HG02885 (cell line): ENCODE measurements around the gene NRG2.

Source experiments
- ATAC-seq: cut with Tn5 transposase; IDR thresholded peaks from one replicate; pipeline ENCODE4 v1.9.1; 2021; ENCODE audit warnings: mild to moderate bottlenecking; ENCODE audit not compliant: unreplicated experiment, poor library complexity

NRG2 gene

GRCh38 chr5:140014751-140015150, 28.3 kb downstream of the NRG2 start:
- no peak for ATAC-seq

- no peak for ATAC-seq
These were observed 29.6 kb downstream of the NRG2 start for GRCh38 chr5:140013536-140013935.

GRCh38 chr5:140012443-140012842, 30.7 kb downstream of the NRG2 start:
- no peak for ATAC-seq

- ATAC-seq: peak; percentile 90
These were observed 31.7 kb downstream of the NRG2 start for GRCh38 chr5:140011297-140011802.

- peak; percentile 10 for ATAC-seq
These were observed 32.3 kb downstream of the NRG2 start for GRCh38 chr5:140010798-140011197.

GRCh38 chr5:140007311-140007710, 35.8 kb downstream of the NRG2 start:
- no peak for ATAC-seq

GRCh38 chr5:140005145-140005591, 37.9 kb downstream of the NRG2 start:
- ATAC-seq: peak; percentile 96

GRCh38 chr5:140004174-140004573, 38.9 kb downstream of the NRG2 start:
- no peak for ATAC-seq

GRCh38 chr5:140003519-140003918, 39.6 kb downstream of the NRG2 start:
- no peak for ATAC-seq

GRCh38 chr5:140000332-140000731, 42.8 kb downstream of the NRG2 start:
- ATAC-seq: no peak

GRCh38 chr5:139998837-139999236, 44.3 kb downstream of the NRG2 start:
- ATAC-seq: no peak

GRCh38 chr5:139997276-139997675, 45.8 kb downstream of the NRG2 start:
- no peak for ATAC-seq

GRCh38 chr5:139995929-139996328, 47.2 kb downstream of the NRG2 start:
- ATAC-seq: no peak

- no peak for ATAC-seq
These were observed 48.9 kb downstream of the NRG2 start for GRCh38 chr5:139994234-139994633.

GRCh38 chr5:139985733-139986132, 57.4 kb downstream of the NRG2 start:
- no peak for ATAC-seq

- no peak for ATAC-seq
These were observed 57.8 kb downstream of the NRG2 start for GRCh38 chr5:139985290-139985689.

- ATAC-seq: no peak
These were observed 58.3 kb downstream of the NRG2 start for GRCh38 chr5:139984816-139985215.

GRCh38 chr5:139982975-139983240, 60.2 kb downstream of the NRG2 start:
- ATAC-seq: no peak

GRCh38 chr5:139982157-139982974, 60.7 kb downstream of the NRG2 start:
- ATAC-seq: no peak

- no peak for ATAC-seq
These were observed 62.3 kb downstream of the NRG2 start for GRCh38 chr5:139980765-139981164.

GRCh38 chr5:139979943-139980342, 63.2 kb downstream of the NRG2 start:
- ATAC-seq: no peak

- no peak for ATAC-seq
These were observed 63.6 kb downstream of the NRG2 start for GRCh38 chr5:139979518-139979917.
